Activated CD8-positive, alpha-beta memory T cell treated with anti-CD3 and anti-CD28 coated beads for 48 hours (primary cell): ENCODE results near the gene COL24A1.
"Not testable (repeated sequence)": the region's sequence is repeated elsewhere in the genome, so short reads cannot be mapped to it uniquely, and the experiment has no call there.

ENCODE experiments used
- DNase-seq, 3 experiments: peaks; one replicate each; pipeline ENCODE4 v3.0.0-alpha.2; 2020; ENCODE audit warnings: low read depth in 2 of 3, low spot score in 2 of 3

The COL24A1 gene

GRCh38 chr1:86153836-86154235 lies 2.7 kb downstream of the COL24A1 start:
- DNase-seq = no peak

- no peak for DNase-seq
These were observed 3.7 kb downstream of the COL24A1 start for GRCh38 chr1:86152887-86153286.

- no peak for DNase-seq
These were observed 5.1 kb downstream of the COL24A1 start for GRCh38 chr1:86151427-86151826.

GRCh38 chr1:86150553-86151055 lies 6.0 kb downstream of the COL24A1 start:
- DNase-seq = no peak

GRCh38 chr1:86149591-86149990 lies 7.0 kb downstream of the COL24A1 start:
- DNase-seq = no peak

GRCh38 chr1:86147755-86148154 lies 8.8 kb downstream of the COL24A1 start:
- DNase-seq = no peak

- DNase-seq = no peak
These were observed 10.0 kb downstream of the COL24A1 start for GRCh38 chr1:86146566-86146965.

GRCh38 chr1:86140281-86140880 lies 16.2 kb downstream of the COL24A1 start:
- no peak for DNase-seq

- no peak for DNase-seq
These were observed 17.8 kb downstream of the COL24A1 start for GRCh38 chr1:86138746-86139145.

- no peak for DNase-seq
These were observed 19.1 kb downstream of the COL24A1 start for GRCh38 chr1:86137436-86137835.

GRCh38 chr1:86119214-86119764 lies 37.3 kb downstream of the COL24A1 start:
- no peak for DNase-seq

- DNase-seq = no peak
These were observed 41.7 kb downstream of the COL24A1 start for GRCh38 chr1:86114816-86115400.

- no peak for DNase-seq
These were observed 42.3 kb downstream of the COL24A1 start for GRCh38 chr1:86114236-86114635.

- DNase-seq = not testable (repeated sequence)
These were observed 45.0 kb downstream of the COL24A1 start for GRCh38 chr1:86111590-86111989.

- no peak for DNase-seq
These were observed 46.0 kb downstream of the COL24A1 start for GRCh38 chr1:86110451-86111129.

GRCh38 chr1:86105533-86105866 lies 51.1 kb downstream of the COL24A1 start:
- no peak for DNase-seq

- DNase-seq = no peak
These were observed 51.7 kb downstream of the COL24A1 start for GRCh38 chr1:86104606-86105532.

GRCh38 chr1:86101616-86102015 lies 55.0 kb downstream of the COL24A1 start:
- no peak for DNase-seq

GRCh38 chr1:86100401-86100800 lies 56.2 kb downstream of the COL24A1 start:
- no peak for DNase-seq

GRCh38 chr1:86089765-86090164 lies 66.8 kb downstream of the COL24A1 start:
- no peak for DNase-seq

GRCh38 chr1:86085741-86086409 lies 70.7 kb downstream of the COL24A1 start:
- no peak for DNase-seq
